GM23248 (cell line): Measurements from ENCODE around the gene CNTN4. TPM values are rescaled to one million over a fixed set of nuclear protein-coding genes. Genes with fewer than 3 reads are reported as not detected.

Experiments
- DNase-seq: peaks from one replicate; pipeline ENCODE4 v3.0.0-alpha.2; 2015
- H2AFZ ChIP-seq: fragments of 200-600 bp; sonication (generic); 2 replicates; pipeline ENCODE4 v1.6.1; 2016; ENCODE audit warnings: antibody characterized with exemption
- H3F3A ChIP-seq: fragments of 200-600 bp; sonication (generic); 2 replicates; pipeline ENCODE4 v1.6.1; 2016; ENCODE audit warnings: mild to moderate bottlenecking, antibody characterized with exemption, mixed run types; ENCODE audit not compliant: insufficient read depth
- H3K27ac ChIP-seq: fragments of 200-600 bp; sonication (generic); 2 replicates; pipeline ENCODE4 v1.5.1; 2016; ENCODE audit warnings: mild to moderate bottlenecking
- H3K27me3 ChIP-seq: fragments of 200-600 bp; sonication (generic); replicated peaks from 2 replicates; pipeline ENCODE4 v1.6.1; 2016; ENCODE audit warnings: mild to moderate bottlenecking; ENCODE audit not compliant: insufficient read depth
- H3K36me3 ChIP-seq: fragments of 200-600 bp; sonication (generic); 2 replicates; pipeline ENCODE4 v1.6.1; 2016; ENCODE audit warnings: low read depth, mild to moderate bottlenecking
- H3K4me1 ChIP-seq: fragments of 200-600 bp; sonication (generic); 2 replicates; pipeline ENCODE4 v1.6.1; 2016; ENCODE audit warnings: mild to moderate bottlenecking; ENCODE audit not compliant: insufficient read depth
- H3K4me2 ChIP-seq: fragments of 200-600 bp; sonication (generic); one replicate; pipeline ENCODE4 v1.6.1; 2016; ENCODE audit warnings: mild to moderate bottlenecking; ENCODE audit not compliant: unreplicated experiment
- H3K4me3 ChIP-seq: fragments of 200-600 bp; sonication (generic); 2 replicates; pipeline ENCODE4 v1.5.1; 2016; ENCODE audit warnings: mild to moderate bottlenecking
- H3K79me2 ChIP-seq: fragments of 200-600 bp; sonication (generic); 2 replicates; pipeline ENCODE4 v1.6.1; 2016; ENCODE audit warnings: mild to moderate bottlenecking; ENCODE audit not compliant: insufficient read depth
- H3K9ac ChIP-seq: fragments of 200-600 bp; sonication (generic); 2 replicates; pipeline ENCODE4 v1.6.1; 2016; ENCODE audit warnings: mild to moderate bottlenecking
- H3K9me2 ChIP-seq: fragments of 200-600 bp; sonication (generic); 2 replicates; pipeline ENCODE4 v1.6.1; 2016; ENCODE audit warnings: mixed run types, mild to moderate bottlenecking, moderate library complexity; ENCODE audit not compliant: insufficient read depth
- H3K9me3 ChIP-seq: fragments of 200-600 bp; sonication (generic); one replicate; pipeline ENCODE4 v1.6.1; 2017; ENCODE audit warnings: low read depth
- H4K20me1 ChIP-seq: fragments of 200-600 bp; sonication (generic); 2 replicates; pipeline ENCODE4 v1.6.0; 2016; ENCODE audit not compliant: insufficient read depth
- EZH2 ChIP-seq: fragments of 200-600 bp; sonication (generic); IDR thresholded peaks from 2 replicates; pipeline ENCODE4 v1.6.1; 2018; ENCODE audit warnings: antibody characterized with exemption, mild to moderate bottlenecking; ENCODE audit not compliant: insufficient read depth, poor library complexity, severe bottlenecking
- EZH2phosphoT487 ChIP-seq: fragments of 200-600 bp; sonication (generic); IDR thresholded peaks from 2 replicates; pipeline ENCODE4 v1.6.1; 2018; ENCODE audit warnings: antibody characterized with exemption, moderate library complexity, mild to moderate bottlenecking, low read depth; ENCODE audit not compliant: insufficient read depth
- WGBS, 2 experiments: methylation state at CpG; one replicate each; pipeline ENCODE4 v1.1.6; 2015 to 2017; ENCODE audit warnings: low lambda C conversion rate in 2 of 2, low coverage in 1 of 2; ENCODE audit errors: missing lambda C conversion rate in 2 of 2; 5-methylcytosine and 5-hydroxymethylcytosine counted together
- in situ Hi-C: fragments of 300-500 bp; cut with MboI; formaldehyde crosslinking; loops from 2 replicates; pipeline ENCODE4 v1.15.0; 2020
- polyA plus RNA-seq: library from polyadenylated mRNA; unstranded; fragments of >200 nt; fragmentation: Nextera tagmentation; extraction: Ambion mirVana; gene quantifications from 2 replicates; pipeline ENCODE4 v1.2.1, GENCODE V29; 2016
- total RNA-seq: library from RNA; depleted of rRNA; stranded (reverse); fragments of >200 nt; shearing (Covaris generic); gene quantifications from 2 replicates; pipeline ENCODE4 v1.2.3, GENCODE V29; 2014

Gene CNTN4
- total and polyA plus RNA-seq, 2 experiments from 2014 or later, result not detected

GRCh38 chr3:2889736-2890135 is 791.1 kb downstream of the CNTN4 start:
- H3K9ac ChIP-seq, result no peak overlapping the region
- no peak for DNase-seq
- no peaks in the 10 kb centered on the region for H3K36me3 ChIP-seq

GRCh38 chr3:2896308-2896939 is 797.8 kb downstream of the CNTN4 start:
- H3K27ac ChIP-seq, result no peak overlapping the region
- H3K79me2 ChIP-seq, result no peaks in the 10 kb centered on the region
- 47 to 52% methylated on average over 3 of the region's 3 CpGs for WGBS, 2 experiments
- no peak for DNase-seq
- no peaks in the 10 kb centered on the region for H3K27me3 ChIP-seq
- H3K4me3 ChIP-seq, result no peak overlapping the region
- no peak overlapping the region for H3K4me2 ChIP-seq
- no peaks in the 10 kb centered on the region for H3F3A ChIP-seq
- no peak overlapping the region for H2AFZ ChIP-seq
- in situ Hi-C loops, result no loop called here
- H3K9me2 ChIP-seq, result no peaks in the 10 kb centered on the region
- H4K20me1 ChIP-seq, result no peaks in the 10 kb centered on the region
- H3K9ac ChIP-seq, result no peak overlapping the region
- H3K9me3 ChIP-seq, result no peaks in the 10 kb centered on the region
- no peak for TF ChIP-seq EZH2phosphoT487
- TF ChIP-seq EZH2, result no peak
- H3K36me3 ChIP-seq, result no peaks in the 10 kb centered on the region
- H3K4me1 ChIP-seq, result no peaks in the 10 kb centered on the region

More at GRCh38 chr3:2889736-2890135, 791.1 kb downstream of the CNTN4 start:
- no peaks in the 10 kb centered on the region for H3K9me2 ChIP-seq
- no peak overlapping the region for H3K4me3 ChIP-seq
- H3F3A ChIP-seq, result no peaks in the 10 kb centered on the region
- H3K79me2 ChIP-seq, result no peaks in the 10 kb centered on the region
- no peaks in the 10 kb centered on the region for H3K4me1 ChIP-seq
- H3K27ac ChIP-seq, result no peak overlapping the region
- no peak overlapping the region for H2AFZ ChIP-seq
- H3K4me2 ChIP-seq, result no peak overlapping the region
- in situ Hi-C loops, result no loop called here
- H3K27me3 ChIP-seq, result no peaks in the 10 kb centered on the region
- TF ChIP-seq EZH2, result no peak
- no peak for TF ChIP-seq EZH2phosphoT487
- H4K20me1 ChIP-seq, result no peaks in the 10 kb centered on the region
- WGBS, 2 experiments, result 10 to 20% methylated on average over 2 of the region's 2 CpGs
- H3K9me3 ChIP-seq, result no peaks in the 10 kb centered on the region

GRCh38 chr3:2897821-2898220 is 799.2 kb downstream of the CNTN4 start:
- H3K4me2 ChIP-seq, result no peak overlapping the region
- H3K9me2 ChIP-seq, result no peaks in the 10 kb centered on the region
- TF ChIP-seq EZH2 (no peak), EZH2phosphoT487 (no peak)
- H3F3A ChIP-seq, result no peaks in the 10 kb centered on the region
- H3K9ac ChIP-seq, result no peak overlapping the region
- H3K79me2 ChIP-seq, result no peaks in the 10 kb centered on the region
- H3K9me3 ChIP-seq, result no peaks in the 10 kb centered on the region
- in situ Hi-C loops, result no loop called here
- WGBS, 2 experiments, result 28 to 29% methylated on average over 4 of the region's 4 CpGs
- no peak for DNase-seq
- H3K4me1 ChIP-seq, result no peaks in the 10 kb centered on the region
- no peaks in the 10 kb centered on the region for H4K20me1 ChIP-seq
- no peaks in the 10 kb centered on the region for H3K36me3 ChIP-seq
- no peak overlapping the region for H3K4me3 ChIP-seq
- no peaks in the 10 kb centered on the region for H3K27me3 ChIP-seq
- H2AFZ ChIP-seq, result no peak overlapping the region
- no peak overlapping the region for H3K27ac ChIP-seq

GRCh38 chr3:2898591-2899353 is 800.1 kb downstream of the CNTN4 start:
- no peak for DNase-seq
- H3K9me2 ChIP-seq, result no peaks in the 10 kb centered on the region
- H3K27ac ChIP-seq, result no peak overlapping the region
- H3K9ac ChIP-seq, result no peak overlapping the region
- no peaks in the 10 kb centered on the region for H3K9me3 ChIP-seq
- no peaks in the 10 kb centered on the region for H3K4me1 ChIP-seq
- no peak overlapping the region for H3K4me3 ChIP-seq
- H4K20me1 ChIP-seq, result no peaks in the 10 kb centered on the region
- no peaks in the 10 kb centered on the region for H3K79me2 ChIP-seq
- in situ Hi-C loops, result no loop called here
- no peak overlapping the region for H2AFZ ChIP-seq
- H3F3A ChIP-seq, result no peaks in the 10 kb centered on the region
- no peaks in the 10 kb centered on the region for H3K27me3 ChIP-seq
- TF ChIP-seq EZH2phosphoT487 (no peak), EZH2 (no peak)
- no peaks in the 10 kb centered on the region for H3K36me3 ChIP-seq
- WGBS, 2 experiments, result 0% methylated on average over 1 of the region's 1 CpG
- H3K4me2 ChIP-seq, result no peak overlapping the region
